ENCODE results near the gene CYP2C8.
"Not testable (repeated sequence)": the region's sequence is repeated elsewhere in the genome, so short reads cannot be mapped to it uniquely, and the experiment has no call there.

CYP2C8 gene

DNA sequence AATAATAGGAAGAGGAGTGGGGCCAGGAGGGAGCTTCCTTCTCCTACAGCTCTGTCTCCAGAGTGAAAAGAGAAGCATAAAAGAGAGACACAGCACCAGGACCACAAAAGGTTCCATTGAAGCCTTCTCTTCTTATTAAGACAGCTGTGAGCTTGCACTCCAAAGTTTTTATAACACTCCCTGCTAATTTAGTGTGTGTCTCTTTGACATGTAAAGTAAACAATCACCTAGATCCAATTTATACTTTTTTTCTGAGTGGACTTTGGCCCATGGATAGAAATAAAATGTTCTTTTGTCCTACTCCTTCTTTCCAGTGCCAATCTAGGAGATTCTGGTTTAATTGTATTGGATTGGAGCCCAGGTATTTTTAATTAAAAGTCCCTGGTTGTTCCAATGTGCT, at the start of gene CYP2C8:
CYP2C8 (minus strand) TSS at position 212 of the 400 bp plus-strand sequence; CDS start at position 117, 95 bp downstream.
- in situ Hi-C loops (cut with MboI; ENCODE audit: low sequenced_read_pairs), result no loop called here

DNA sequence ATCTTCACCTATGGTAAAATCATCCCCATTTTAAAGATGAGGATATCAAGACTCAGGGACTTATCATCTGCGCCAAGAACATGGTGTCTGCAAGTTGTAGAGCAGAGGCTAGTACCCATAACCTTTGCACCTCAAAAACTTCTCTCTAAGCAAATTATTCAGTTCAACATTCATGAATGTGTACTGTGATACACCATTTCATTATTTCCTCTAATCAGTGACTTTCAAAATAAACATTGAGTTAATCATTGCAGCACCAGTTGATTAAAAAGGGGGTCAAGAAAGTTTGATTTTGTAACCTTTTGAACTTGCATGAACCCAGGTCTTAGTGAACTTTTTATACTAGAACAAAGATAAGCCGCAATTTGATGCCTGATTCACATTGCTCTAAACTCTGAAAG, 47.6 kb upstream of the CYP2C8 start:
- in situ Hi-C loops (cut with MboI; ENCODE audit: low sequenced_read_pairs), result no loop called here

DNA sequence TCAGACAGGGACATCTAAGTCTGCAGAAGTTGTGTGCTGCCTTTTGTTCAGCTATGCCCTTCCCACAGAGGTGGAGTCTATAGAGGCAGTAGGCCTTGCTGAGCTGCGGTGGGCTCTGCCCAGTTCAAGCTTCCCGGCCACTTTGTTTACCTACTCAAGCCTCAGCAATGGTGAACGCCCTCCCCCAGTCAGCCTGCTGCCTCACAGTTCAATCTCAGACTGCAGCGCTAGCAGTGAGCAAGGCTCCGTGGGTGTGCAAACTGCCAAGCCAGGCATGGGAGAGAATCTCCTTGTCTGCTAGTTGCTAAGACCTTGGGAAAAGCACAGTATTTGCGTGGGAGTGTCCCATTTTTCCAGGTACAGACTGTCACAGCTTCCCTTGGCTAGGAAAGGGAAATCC, 41.5 kb upstream of the CYP2C8 start:
- in situ Hi-C loops (cut with MboI; ENCODE audit: low sequenced_read_pairs), result not testable (repeated sequence)

DNA sequence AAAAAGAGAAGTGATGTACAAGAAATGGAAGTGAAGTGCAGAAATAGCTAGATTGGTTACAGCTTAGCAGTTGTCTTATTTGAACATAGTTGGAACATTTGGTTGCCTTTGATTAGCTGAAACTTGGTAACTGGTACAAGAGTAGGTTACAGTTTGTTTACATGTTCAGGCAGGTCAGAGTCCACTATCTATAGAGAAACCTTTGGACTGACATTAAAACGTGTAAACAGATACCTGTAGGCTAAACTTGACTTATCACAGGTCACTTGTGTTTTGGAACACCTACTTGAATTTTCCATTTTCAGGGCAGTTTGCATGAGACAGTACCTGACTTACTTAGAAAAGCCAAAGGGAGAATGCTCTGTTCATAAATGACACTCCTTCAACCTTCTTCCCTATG, 28.5 kb upstream of the CYP2C8 start:
- in situ Hi-C loops (cut with MboI; ENCODE audit: low sequenced_read_pairs), result no loop called here

DNA sequence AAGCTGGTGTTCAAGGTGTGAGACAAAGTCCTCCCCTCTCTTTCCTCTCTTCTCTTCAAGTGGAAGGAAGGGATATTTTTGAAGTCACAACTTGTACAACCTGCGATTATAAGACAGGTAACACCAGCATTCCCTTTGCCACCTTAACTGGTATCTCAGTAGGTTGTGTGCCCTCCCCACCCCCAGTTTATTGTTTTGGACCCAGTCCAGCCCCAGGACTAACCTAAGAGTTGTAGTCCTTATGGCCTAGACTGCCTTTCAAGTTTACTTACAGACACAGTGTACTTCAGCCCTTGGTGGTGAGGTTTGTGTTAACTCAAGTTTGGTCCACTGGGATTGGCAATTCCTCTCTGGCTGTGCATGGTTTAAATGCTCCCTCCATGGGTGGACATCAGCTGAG, 26.8 kb upstream of the CYP2C8 start:
- in situ Hi-C loops (cut with MboI; ENCODE audit: low sequenced_read_pairs), result no loop called here

DNA sequence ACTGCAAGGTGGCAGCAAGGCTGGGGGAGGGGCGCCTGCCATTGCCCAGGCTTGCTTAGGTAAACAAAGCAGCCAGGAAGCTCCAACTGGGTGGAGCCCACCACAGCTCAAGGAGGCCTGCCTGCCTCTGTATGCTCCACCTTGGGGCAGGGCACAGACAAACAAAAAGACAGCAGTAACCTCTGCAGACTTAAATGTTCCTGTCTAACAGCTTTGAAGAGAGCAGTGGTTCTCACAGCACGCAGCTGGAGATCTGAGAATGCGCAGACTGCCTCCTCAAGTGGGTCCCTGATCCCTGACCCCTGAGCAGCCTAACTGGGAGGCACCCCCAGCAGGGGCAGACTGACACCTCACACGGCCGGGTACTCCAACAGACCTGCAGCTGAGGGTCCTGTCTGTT, 10.3 kb upstream of the CYP2C8 start:
- in situ Hi-C loops (cut with MboI; ENCODE audit: low sequenced_read_pairs), result not testable (repeated sequence)

DNA sequence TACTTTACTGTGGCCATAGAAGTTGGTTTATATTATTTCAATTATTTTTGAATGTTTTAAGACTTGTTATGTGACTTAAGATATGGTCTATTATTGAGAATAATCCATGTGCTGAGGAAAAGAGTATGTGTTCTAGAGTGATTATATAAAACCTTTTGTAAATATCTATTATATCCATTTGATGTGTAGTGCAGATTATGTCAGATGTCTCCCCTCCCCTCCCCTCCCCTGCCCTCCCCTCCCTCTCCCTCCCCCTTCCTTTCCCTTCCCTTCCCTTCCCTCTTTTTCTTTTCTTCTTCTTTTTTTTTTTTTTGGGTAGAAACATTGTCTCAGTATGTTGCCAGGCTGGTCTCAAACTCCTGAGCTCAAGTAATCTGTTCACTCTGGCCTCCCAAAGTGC, 8.3 kb upstream of the CYP2C8 start:
- in situ Hi-C loops (cut with MboI; ENCODE audit: low sequenced_read_pairs), result no loop called here

DNA sequence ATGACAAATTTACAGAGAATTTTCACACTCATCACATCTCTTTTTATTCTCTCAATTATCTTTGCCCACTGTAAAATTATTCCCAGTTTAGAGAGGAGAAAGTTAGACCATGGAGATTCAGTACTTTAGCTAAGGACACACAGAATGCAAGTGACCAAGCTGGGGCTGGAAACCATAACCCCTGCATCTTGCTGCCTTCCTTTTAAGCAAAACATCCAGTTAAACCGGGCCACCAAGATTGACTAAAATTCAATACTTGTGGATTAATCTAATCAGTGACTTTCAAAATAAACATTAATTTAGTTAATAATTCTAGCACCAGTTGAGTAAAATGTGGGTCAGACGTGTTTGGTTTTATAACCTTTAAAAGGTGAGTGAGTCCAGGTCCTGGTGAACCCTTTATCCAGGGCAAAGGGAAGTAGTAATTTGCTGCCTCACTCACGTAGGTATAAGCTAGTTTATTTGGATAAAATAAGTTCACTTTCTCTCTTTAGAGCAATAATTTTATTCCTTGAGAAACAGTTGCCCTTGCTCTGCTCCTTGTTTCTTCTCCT, 1.9 kb upstream of the CYP2C8 start:
- in situ Hi-C loops (cut with MboI; ENCODE audit: low sequenced_read_pairs), result no loop called here

DNA sequence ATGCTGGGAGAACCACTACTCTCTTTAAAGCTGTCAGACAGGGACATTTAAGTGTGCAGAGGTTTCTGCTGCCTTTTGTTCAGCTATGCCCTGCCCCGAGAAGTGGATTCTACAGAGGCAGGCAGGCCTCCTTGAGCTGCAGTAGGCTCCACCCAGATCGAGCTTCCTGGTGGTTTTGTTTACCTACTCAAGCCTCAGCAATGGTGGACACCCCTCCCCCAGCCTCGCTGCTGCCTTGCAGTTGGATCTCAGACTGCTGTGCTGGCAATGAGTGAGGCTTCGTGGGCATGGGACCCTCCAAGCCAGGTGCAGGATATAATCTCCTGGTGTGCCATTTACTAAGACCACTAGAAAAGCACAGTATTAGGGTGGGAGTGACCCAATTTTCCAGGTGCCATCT, 5.2 kb downstream of the CYP2C8 start:
- in situ Hi-C loops (cut with MboI; ENCODE audit: low sequenced_read_pairs), result not testable (repeated sequence)

DNA sequence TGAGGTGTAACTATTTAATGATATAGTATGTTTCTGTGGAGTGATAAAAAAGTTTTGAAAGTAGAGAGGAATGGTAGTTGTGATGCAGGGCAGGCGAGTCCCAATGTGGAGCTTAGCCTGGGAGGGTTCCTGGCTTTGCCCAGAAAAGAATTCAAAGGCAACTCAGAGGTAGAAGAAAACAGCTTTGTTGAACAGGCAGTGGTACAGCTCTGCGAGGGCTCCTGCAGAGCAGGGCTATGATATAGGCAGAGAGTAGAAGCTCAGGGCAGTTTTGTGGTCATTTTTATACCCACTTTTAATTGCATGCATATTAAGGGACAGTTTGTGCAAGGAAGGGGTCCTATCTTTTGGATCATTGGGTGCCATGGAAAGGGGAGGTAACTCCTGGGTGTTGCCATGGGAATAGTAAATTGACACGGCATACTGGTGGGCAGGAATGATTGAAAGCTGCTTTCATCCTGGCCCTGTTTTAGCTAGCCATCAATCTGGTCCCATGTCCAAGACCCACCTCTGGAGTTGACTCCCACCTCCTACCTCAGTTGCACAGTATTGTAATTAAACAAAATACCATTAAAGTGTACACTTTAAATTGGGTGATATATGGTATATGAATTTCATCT, 12.4 kb downstream of the CYP2C8 start:
- in situ Hi-C loops (cut with MboI; ENCODE audit: low sequenced_read_pairs), result no loop called here

DNA sequence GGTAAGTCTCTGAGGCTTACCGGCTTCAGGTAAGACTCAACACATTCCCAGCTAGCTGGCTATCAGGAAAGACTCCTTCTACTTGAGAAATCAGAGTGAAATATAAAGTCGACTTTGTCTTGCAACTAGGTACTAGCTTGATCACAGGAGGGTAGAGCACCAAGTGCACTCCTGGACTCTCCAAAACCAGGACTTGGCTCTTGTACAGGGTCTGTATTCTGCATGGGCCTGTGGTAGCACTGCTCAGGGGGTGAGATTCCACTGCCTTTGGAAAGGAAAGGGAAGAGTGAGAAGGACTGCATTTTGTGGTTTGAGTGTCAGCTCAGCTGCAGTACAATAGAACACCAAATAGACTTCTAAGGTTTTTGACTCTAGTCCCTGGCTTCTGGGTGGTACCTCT, 19.4 kb downstream of the CYP2C8 start:
- in situ Hi-C loops (cut with MboI; ENCODE audit: low sequenced_read_pairs), result no loop called here

DNA sequence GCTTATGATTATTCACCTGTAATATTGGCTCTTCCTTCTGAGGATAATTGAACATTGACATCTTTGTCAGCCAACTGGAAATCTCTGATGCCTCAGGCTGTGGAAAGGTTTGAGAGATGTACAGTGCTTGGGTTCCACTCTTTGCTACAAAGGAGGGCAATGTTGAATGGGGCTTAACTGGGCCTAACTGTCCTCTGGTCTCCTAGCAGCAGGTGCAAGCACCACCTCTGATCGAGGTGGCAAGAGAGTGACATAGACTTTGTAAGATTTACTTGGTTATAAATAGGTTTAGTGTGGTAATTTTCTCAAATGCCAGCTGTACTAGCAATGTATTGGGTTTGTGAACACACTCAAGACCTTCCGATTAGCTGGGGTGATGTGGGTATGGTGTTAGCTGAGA, 21.1 kb downstream of the CYP2C8 start:
- in situ Hi-C loops (cut with MboI; ENCODE audit: low sequenced_read_pairs), result no loop called here

DNA sequence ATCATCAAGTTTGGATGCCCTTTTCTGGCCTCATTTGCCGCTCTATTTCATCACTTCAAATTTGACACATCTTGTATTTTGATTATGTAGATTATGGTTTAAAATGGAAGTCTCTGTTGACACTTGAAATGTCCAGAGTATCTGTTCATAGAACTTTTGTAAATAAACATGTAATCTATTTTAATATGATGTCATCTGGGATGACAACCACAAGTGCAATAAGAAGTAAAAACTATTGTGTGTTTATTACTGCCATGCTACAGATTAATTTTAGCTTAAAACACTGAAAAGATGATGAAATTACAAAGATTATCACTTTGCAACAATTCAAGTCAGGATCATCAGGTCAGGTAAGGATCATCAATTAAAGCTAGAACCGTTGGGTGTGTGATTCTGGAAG, 30.0 kb downstream of the CYP2C8 start:
- in situ Hi-C loops (cut with MboI; ENCODE audit: low sequenced_read_pairs), result no loop called here

DNA sequence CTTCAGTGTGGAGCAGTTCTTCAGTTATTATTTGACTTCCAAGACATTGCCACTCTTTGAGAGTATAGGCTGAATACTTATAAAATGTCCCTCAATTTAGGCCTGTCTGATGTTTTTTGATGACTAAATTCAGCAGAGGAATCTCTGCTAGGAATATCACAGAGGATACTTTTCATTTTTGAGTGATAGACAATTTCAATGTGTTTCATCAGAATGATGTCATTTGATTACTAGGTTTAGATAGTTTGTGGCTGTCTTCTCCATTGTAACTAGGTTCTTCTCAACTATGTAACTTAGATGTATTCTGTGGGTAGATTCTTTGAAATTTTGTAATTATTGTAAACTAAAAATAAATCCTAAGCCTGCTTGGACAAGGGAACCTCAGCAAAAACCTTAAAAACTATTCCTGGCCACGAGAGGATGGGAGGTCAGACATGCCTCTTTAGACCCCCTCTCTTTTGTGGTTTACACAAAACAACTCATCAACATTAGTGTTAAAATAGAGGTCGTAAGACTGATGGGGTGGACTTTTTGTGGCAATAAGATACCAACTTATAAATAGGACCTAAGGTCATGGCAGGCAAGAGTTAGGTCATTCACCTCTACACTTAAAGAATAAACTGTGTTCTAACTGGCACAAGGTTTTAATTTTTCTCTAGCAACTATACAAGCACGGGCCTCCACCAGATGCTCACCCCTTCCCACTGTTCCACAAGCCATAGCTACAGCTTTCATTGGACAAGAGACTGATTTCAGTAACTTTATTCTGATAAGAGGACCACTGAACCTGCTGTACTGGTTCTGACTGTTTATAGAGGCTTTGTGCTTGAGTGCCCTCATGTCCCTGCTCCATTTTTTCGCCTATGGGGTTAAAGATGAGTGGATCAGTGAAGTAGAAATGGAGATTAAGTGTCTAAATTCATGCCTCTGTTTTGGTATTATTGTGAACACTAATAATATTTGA, 33.7 kb downstream of the CYP2C8 start:
- in situ Hi-C loops (cut with MboI; ENCODE audit: low sequenced_read_pairs), result no loop called here

DNA sequence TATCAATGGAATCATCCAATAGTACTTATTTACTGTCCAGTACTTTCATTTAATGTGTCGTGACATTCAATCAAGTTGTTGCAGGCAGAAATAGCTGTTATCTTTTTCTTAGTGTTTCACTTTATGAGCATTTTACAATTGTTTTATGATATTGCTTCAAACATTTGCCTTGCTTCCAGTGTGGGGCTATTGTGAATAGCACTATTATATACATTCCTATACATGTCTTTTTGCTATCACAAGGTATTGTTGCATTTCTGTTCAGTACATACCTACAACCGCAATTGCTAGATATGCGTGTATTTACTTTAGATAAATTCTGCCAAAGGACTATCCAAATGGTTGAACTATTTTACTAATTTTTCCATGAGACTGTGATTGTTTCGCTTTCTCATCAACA, 34.9 kb downstream of the CYP2C8 start:
- in situ Hi-C loops (cut with MboI; ENCODE audit: low sequenced_read_pairs), result no loop called here

DNA sequence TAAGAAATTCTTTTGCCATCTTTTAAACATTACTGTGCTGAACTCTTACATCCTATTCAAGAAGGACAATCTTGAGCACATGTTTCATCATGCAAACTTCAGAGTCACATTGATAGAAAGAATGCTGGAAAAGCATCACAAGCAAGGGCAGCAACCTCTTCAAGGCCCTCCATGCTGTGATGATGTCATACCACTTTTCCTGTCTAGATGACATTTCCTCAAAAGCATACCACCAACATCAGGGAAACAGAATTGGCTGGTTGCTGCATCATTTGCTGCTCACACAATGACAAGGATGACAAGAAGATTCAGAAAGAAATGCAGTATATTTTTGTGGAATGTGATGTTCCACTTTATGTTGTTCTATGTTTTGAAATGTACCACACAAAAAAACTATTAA, 37.6 kb downstream of the CYP2C8 start:
- in situ Hi-C loops (cut with MboI; ENCODE audit: low sequenced_read_pairs), result no loop called here

DNA sequence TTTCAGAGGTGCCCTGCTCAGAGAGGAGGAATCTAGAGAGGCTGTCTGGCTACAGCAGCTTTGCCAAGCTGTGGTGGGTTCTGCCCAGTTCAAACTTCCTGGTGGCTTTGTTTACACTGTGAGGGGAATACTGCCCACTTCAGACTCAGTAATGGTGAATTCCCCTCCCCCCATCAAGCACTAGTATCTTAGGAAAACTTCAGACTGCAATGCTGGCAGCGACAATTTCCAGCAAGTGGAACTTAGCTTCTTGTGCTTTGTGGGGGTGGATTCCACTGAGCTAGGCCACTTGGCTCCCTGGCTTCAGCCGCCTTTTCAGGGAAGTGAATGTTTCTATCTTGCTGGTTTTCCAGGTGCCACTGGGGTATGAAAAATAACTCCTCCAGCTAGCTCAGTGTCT, 42.8 kb downstream of the CYP2C8 start:
- in situ Hi-C loops (cut with MboI; ENCODE audit: low sequenced_read_pairs), result no loop called here

DNA sequence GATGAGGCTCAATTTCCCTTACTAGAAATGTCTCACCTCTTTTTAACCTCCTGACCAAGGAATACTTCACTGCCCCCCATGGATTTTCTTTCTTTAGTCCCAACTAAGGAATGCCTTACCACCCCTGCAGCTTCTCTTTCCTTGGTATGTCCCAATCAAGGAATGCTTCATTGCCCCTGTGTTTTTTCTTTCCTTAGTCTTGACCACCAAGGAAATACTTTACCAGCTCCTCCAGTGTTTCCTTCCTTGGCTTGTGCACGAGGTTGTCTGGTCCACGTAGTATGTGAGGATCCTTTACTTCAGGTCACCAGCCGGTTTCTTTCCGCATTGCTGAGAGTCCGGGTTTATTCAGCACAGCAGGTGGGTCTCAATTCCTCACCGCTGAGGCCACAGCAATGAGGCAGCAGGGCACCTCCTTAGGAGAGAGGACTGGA, 71.5 kb downstream of the CYP2C8 start:
- in situ Hi-C loops (cut with MboI; ENCODE audit: low sequenced_read_pairs), result no loop called here

DNA sequence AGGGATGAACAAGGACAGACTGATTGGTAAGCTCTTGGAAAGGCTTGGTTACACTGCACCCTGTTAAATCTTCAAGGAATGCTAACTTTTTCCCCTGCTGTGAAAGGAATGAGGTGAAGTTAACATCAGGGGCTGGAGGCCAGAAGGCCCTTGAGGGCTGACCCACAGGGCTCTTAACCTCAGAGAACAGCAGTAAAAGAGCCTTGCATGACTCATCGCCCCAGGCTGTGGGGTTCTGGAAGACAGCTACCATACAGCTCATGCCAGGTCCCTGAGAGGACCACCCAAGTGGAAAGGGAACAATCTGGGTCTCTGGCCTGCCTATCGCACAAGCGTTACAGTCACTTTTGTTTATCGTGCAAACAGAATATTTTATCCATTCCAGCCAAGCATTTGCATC, 76.5 kb downstream of the CYP2C8 start:
- in situ Hi-C loops (cut with MboI; ENCODE audit: low sequenced_read_pairs), result no loop called here

DNA sequence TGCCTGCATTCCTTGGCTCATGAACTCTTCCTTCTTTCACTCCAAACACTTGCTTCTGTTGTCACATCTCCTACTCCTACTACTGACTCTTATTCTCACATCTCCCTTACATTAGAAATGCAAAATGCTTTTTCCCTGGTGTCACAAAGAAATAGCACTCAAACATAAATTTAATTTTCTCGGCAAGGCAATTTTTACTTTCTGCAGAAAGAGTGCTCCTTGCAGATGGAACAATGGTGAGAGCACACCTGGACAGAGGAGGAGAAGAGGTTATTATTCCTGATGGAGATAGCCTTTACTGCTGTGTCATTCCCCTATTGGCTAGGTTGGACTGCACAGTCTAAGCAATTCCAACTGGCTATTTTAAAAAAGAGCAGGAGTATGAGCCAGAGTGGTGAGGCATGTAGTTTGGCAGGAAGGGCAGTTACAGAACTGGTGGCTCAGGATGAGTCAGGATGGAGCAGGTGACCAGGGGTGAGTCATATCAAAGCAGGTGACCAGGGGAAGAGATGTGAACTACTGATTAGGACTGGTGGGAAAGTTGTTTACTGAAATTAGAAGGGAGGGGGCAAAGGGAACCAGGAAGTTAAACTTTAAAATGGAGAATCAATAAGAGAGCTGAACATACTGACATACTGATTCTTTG, 77.9 kb downstream of the CYP2C8 start:
- in situ Hi-C loops (cut with MboI; ENCODE audit: low sequenced_read_pairs), result no loop called here

DNA sequence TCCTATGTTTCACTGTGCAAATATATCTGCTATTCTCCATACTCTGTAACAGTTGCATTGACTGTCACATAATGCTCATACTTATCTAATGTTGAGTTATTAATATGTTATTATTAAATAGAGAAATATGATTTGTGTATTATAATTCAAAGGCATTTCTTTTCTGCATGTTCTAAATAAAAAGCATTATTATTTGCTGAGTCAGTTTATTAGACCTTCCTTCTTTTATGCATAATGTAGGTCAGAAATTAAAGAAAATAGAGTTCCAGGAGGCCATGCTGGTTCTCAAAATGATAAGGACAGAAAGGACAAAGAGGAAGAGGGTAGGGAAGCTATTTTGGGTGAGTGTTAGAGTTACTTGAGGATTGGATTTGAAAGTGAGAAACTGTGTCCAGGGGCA, 80.1 kb downstream of the CYP2C8 start:
- in situ Hi-C loops (cut with MboI; ENCODE audit: low sequenced_read_pairs), result no loop called here
